B cell (primary cell): ENCODE data around the gene OTULIN. TPM values are rescaled to one million over a fixed set of nuclear protein-coding genes. Genes with fewer than 3 reads are reported as not detected.

ENCODE experiments used
- ATAC-seq: fragments of 200-7000 bp; cut with Tn5 transposase; one replicate; pipeline ENCODE4 v1.10.0; 2021; ENCODE audit warnings: low read depth, mild to moderate bottlenecking, moderate number of reproducible peaks, moderate library complexity
- CTCF ChIA-PET: fragments of 350-600 bp; sonication (Branson Sonifier 250); formaldehyde crosslinking; loops from one replicate; lab custom pipeline; 2021; ENCODE audit warnings: antibody characterized with exemption, inconsistent platforms; lab: Charles Lee
- POLR2A ChIA-PET: fragments of 350-600 bp; sonication (Branson Sonifier 250); formaldehyde crosslinking; loops from one replicate; lab custom pipeline; 2021; ENCODE audit warnings: antibody characterized with exemption; lab: Charles Lee
- DNase-seq: peaks from one replicate; pipeline ENCODE4 v3.0.0; 2013
- H2AFZ ChIP-seq: 2 replicates; pipeline ENCODE4 v1.6.1; 2012; ENCODE audit warnings: mild to moderate bottlenecking, low read depth, low read length; ENCODE audit not compliant: insufficient read depth, poor library complexity, severe bottlenecking
- H3K27ac ChIP-seq, 2 donors: 1 replicate in 1 of 2; 2 replicates in 1 of 2; pipeline ENCODE4 v1.5.1; 2012 to 2013; ENCODE audit warnings: low read length in 2 of 2, mild to moderate bottlenecking in 2 of 2, moderate library complexity in 1 of 2
- H3K27me3 ChIP-seq, 4 experiments: fragments of 200-600 bp in 1 of 4; sonication (generic) in 1 of 4; replicated peaks in 1 of 4; 1 replicate in 2 of 4; 2 replicates in 2 of 4; pipeline versions ENCODE4 v1.6.1 to v1.7.0; 2013 to 2016; ENCODE audit warnings: low read length in 3 of 4, mild to moderate bottlenecking in 2 of 4, mixed read lengths in 1 of 4, moderate library complexity in 1 of 4; ENCODE audit not compliant: insufficient read depth in 4 of 4, control insufficient read depth in 3 of 4; ENCODE audit errors: control extremely low read depth in 1 of 4
- H3K36me3 ChIP-seq, 2 experiments: replicated peaks in 1 of 2; 1 replicate in 1 of 2; 2 replicates in 1 of 2; pipeline versions ENCODE4 v1.6.1 to v1.7.1; 2013; ENCODE audit warnings: low read length in 1 of 2; ENCODE audit not compliant: insufficient read depth in 2 of 2, control insufficient read depth in 1 of 2; ENCODE audit errors: control extremely low read depth in 1 of 2, extremely low read depth in 1 of 2
- H3K4me1 ChIP-seq, 2 donors: fragments of 200-600 bp in 1 of 2; sonication (generic) in 1 of 2; 1 replicate in 1 of 2; 2 replicates in 1 of 2; pipeline versions ENCODE4 v1.5.1 to v1.6.1; 2013 to 2017; ENCODE audit warnings: low read length in 2 of 2; ENCODE audit not compliant: control insufficient read depth in 2 of 2, insufficient read depth in 2 of 2
- H3K4me2 ChIP-seq: replicated peaks from 2 replicates; pipeline ENCODE3; 2012; ENCODE audit warnings: mild to moderate bottlenecking, low read depth, low read length; ENCODE audit not compliant: poor library complexity, severe bottlenecking
- H3K4me3 ChIP-seq, 5 experiments: fragments of 200-600 bp in 1 of 5; sonication (generic) in 1 of 5; 1 replicate in 3 of 5; 2 replicates in 2 of 5; pipeline versions ENCODE4 v1.5.1 to v1.7.0; 2011 to 2016; ENCODE audit warnings: low read length in 4 of 5, mild to moderate bottlenecking in 4 of 5, low read depth in 2 of 5, control low read depth in 1 of 5, moderate library complexity in 1 of 5; ENCODE audit not compliant: insufficient read depth in 1 of 5; ENCODE audit errors: control extremely low read depth in 1 of 5, extremely low read depth in 1 of 5
- H3K79me2 ChIP-seq: fragments of 200-600 bp; sonication (generic); one replicate; pipeline ENCODE4 v1.6.0; 2016; ENCODE audit warnings: low read length; ENCODE audit not compliant: control insufficient read depth, insufficient read depth
- H3K9ac ChIP-seq: fragments of 200-600 bp; sonication (generic); 2 replicates; pipeline ENCODE4 v1.6.1; 2017; ENCODE audit warnings: mild to moderate bottlenecking, low read length, moderate library complexity
- H3K9me3 ChIP-seq, 3 donors: one replicate each; pipeline versions ENCODE4 v1.6.1 to v1.7.1; 2013; ENCODE audit warnings: low read length in 2 of 3; ENCODE audit not compliant: control insufficient read depth in 2 of 3, insufficient read depth in 1 of 3; ENCODE audit errors: control extremely low read depth in 1 of 3
- H4K20me1 ChIP-seq: 2 replicates; pipeline ENCODE4 v1.6.0; 2012; ENCODE audit warnings: mild to moderate bottlenecking, low read length; ENCODE audit not compliant: insufficient read depth, control insufficient read depth, poor library complexity, severe bottlenecking
- H3K27ac Mint-ChIP-seq: one replicate; pipeline ENCODE4 v1.8.0; 2021; ENCODE audit warnings: mixed read lengths
- H3K27me3 Mint-ChIP-seq: one replicate; pipeline ENCODE4 v1.8.0; 2021; ENCODE audit warnings: mixed read lengths
- H3K4me1 Mint-ChIP-seq: one replicate; pipeline ENCODE4 v1.8.0; 2021; ENCODE audit warnings: mixed read lengths
- H3K4me3 Mint-ChIP-seq: one replicate; pipeline ENCODE4 v1.8.0; 2021; ENCODE audit warnings: mixed read lengths
- H3K9me3 Mint-ChIP-seq: one replicate; pipeline ENCODE4 v1.8.0; 2022; ENCODE audit warnings: mixed read lengths; ENCODE audit not compliant: insufficient read depth
- CTCF ChIP-seq: fragments of 200-600 bp; IDR thresholded peaks from one replicate; pipeline ENCODE4 v1.8.0; 2022; ENCODE audit warnings: antibody characterized with exemption, mild to moderate bottlenecking
- EZH2 ChIP-seq: IDR thresholded peaks from 2 replicates; pipeline ENCODE4 v1.6.1; 2012; ENCODE audit warnings: borderline replicate concordance, low read depth, mild to moderate bottlenecking, moderate library complexity, low read length; ENCODE audit not compliant: insufficient read depth, poor library complexity, severe bottlenecking
- WGBS: methylation state at CpG from one replicate; pipeline ENCODE4 v1.1.5; 2013; ENCODE audit warnings: missing lambda C conversion rate; ENCODE audit not compliant: insufficient coverage; 5-methylcytosine and 5-hydroxymethylcytosine counted together
- intact Hi-C: fragments of 100-400 bp; cut with micrococcal nuclease; formaldehyde crosslinking; loops from one replicate; pipeline ENCODE4 v1.10.0; 2022
- polyA plus RNA-seq: library from polyadenylated mRNA; depleted of rRNA; stranded (reverse); fragments of >200 nt; gene quantifications from 2 replicates; pipeline ENCODE4 v1.2.3, GENCODE V29; 2012
- total RNA-seq, 2 donors: library from RNA; stranded (reverse); fragments of 120-200 nt in 1 of 2; gene quantifications; 1 replicate in 1 of 2; 2 replicates in 1 of 2; pipeline versions ENCODE4 v1.2.3 to v1.2.4, GENCODE V29; 2013 to 2022

Gene OTULIN
- total and polyA plus RNA-seq, 2 donors (not counting 1 experiment from before 2014, with no cell fraction given): 8.4 to 64.4 TPM

GRCh38 chr5:14644623-14645237 is 19.8 kb upstream of the OTULIN start:
- no peak overlapping the region for H3K4me3 Mint-ChIP-seq
- TF ChIP-seq CTCF (no peak), EZH2 (no peak)
- intact Hi-C loops: loop anchor here (10.0 kb wide), 1 partner anchor 160 kb away; no protein-coding TSS in a partner anchor
- H3K9me3 ChIP-seq: no peaks in the 10 kb centered on the region
- CTCF ChIA-PET: interaction anchor here (0.7 to 1.3 kb wide), 3 partner anchors 8 to 293 kb away, joined by 3 to 4 read pairs (median 4); no protein-coding TSS in a partner anchor
- DNase-seq (no peak), ATAC-seq (no peak)
- H3K4me3 ChIP-seq: no peak overlapping the region
- WGBS: 91% methylated on average over 1 of the region's 1 CpG
- H3K27me3 ChIP-seq: peaks cover 0 to 5% (median 0%) of the 10 kb centered on the region in 4 experiments
- H3K79me2 ChIP-seq: no peaks in the 10 kb centered on the region
- no peak overlapping the region for H2AFZ ChIP-seq
- H3K27me3 Mint-ChIP-seq: peaks cover 38% of the 10 kb centered on the region
- no peaks in the 10 kb centered on the region for H3K36me3 ChIP-seq
- no peak overlapping the region for H3K27ac ChIP-seq
- no peaks in the 10 kb centered on the region for H3K9me3 Mint-ChIP-seq
- no peak overlapping the region for H3K9ac ChIP-seq
- H3K4me1 Mint-ChIP-seq: no peaks in the 10 kb centered on the region
- H3K27ac Mint-ChIP-seq: no peak overlapping the region
- no peaks in the 10 kb centered on the region for H4K20me1 ChIP-seq
- no peaks in the 10 kb centered on the region for H3K4me1 ChIP-seq
- POLR2A ChIA-PET: no interaction called here
- no peak overlapping the region for H3K4me2 ChIP-seq

GRCh38 chr5:14650052-14650451 is 14.5 kb upstream of the OTULIN start:
- no peaks in the 10 kb centered on the region for H4K20me1 ChIP-seq
- DNase-seq: no peak
- H3K4me1 Mint-ChIP-seq: peaks cover under 1% of the 10 kb centered on the region
- ChIA-PET CTCF (interaction anchor here (0.7 to 3.6 kb wide), 10 partner anchors 10 to 663 kb away, joined by 3 to 51 read pairs (median 10); no protein-coding TSS in a partner anchor), POLR2A (no interaction called here)
- no peaks in the 10 kb centered on the region for H3K27me3 ChIP-seq
- no peak for ATAC-seq
- no peak overlapping the region for H3K9ac ChIP-seq
- H3K27me3 Mint-ChIP-seq: peaks cover 20% of the 10 kb centered on the region
- no peak overlapping the region for H3K4me3 Mint-ChIP-seq
- no peak for TF ChIP-seq EZH2
- no peak overlapping the region for H3K27ac ChIP-seq
- intact Hi-C loops: no loop called here
- H3K9me3 Mint-ChIP-seq: no peaks in the 10 kb centered on the region
- no peaks in the 10 kb centered on the region for H3K79me2 ChIP-seq
- no peak overlapping the region for H3K27ac Mint-ChIP-seq
- H3K4me1 ChIP-seq: peaks cover under 1 to 1% of the 10 kb centered on the region in 2 donors
- H3K9me3 ChIP-seq: no peaks in the 10 kb centered on the region
- no peak overlapping the region for H3K4me3 ChIP-seq
- H3K4me2 ChIP-seq: no peak overlapping the region
- H3K36me3 ChIP-seq: no peaks in the 10 kb centered on the region
- WGBS: 93% methylated on average over 3 of the region's 3 CpGs
- H2AFZ ChIP-seq: no peak overlapping the region
